CD8-positive, alpha-beta memory T cell (primary cell): ENCODE results near the gene GOLGA3. TPM values are rescaled to one million over a fixed set of nuclear protein-coding genes. Genes with fewer than 3 reads are reported as not detected.
A peak's percentile ranks its signal among the peaks of the same experiment; 100 is the strongest.

Experiments
- CTCF ChIA-PET: fragments of 350-600 bp; sonication (Branson Sonifier 250); formaldehyde crosslinking; loops from one replicate; lab custom pipeline; 2021; ENCODE audit warnings: antibody characterized with exemption; lab: Charles Lee
- POLR2A ChIA-PET: fragments of 350-600 bp; sonication (Branson Sonifier 250); formaldehyde crosslinking; loops from one replicate; lab custom pipeline; 2021; ENCODE audit warnings: antibody characterized with exemption; lab: Charles Lee
- DNase-seq, 5 donors: peaks; one replicate each; pipeline versions ENCODE4 v3.0.0 to v3.0.0-alpha.2; 2020 to 2022; ENCODE audit warnings: mixed read lengths in 1 of 5
- H3K27ac ChIP-seq: one replicate; pipeline ENCODE4 v1.7.0; 2013; ENCODE audit warnings: low read depth, mild to moderate bottlenecking, low read length, moderate library complexity
- H3K27me3 ChIP-seq: 2 replicates; pipeline ENCODE4 v1.7.0; 2013; ENCODE audit warnings: low read length, mild to moderate bottlenecking; ENCODE audit not compliant: insufficient read depth, poor library complexity, severe bottlenecking
- H3K36me3 ChIP-seq: 2 replicates; pipeline ENCODE4 v1.7.0; 2013; ENCODE audit warnings: mild to moderate bottlenecking, low read length, moderate library complexity; ENCODE audit not compliant: insufficient read depth
- H3K4me1 ChIP-seq: 2 replicates; pipeline ENCODE4 v1.7.0; 2013; ENCODE audit warnings: mild to moderate bottlenecking, low read length, moderate library complexity; ENCODE audit not compliant: insufficient read depth
- H3K4me3 ChIP-seq: 2 replicates; pipeline ENCODE4 v1.7.0; 2013; ENCODE audit warnings: mild to moderate bottlenecking, low read length
- H3K9me3 ChIP-seq: 2 replicates; pipeline ENCODE4 v1.7.0; 2013; ENCODE audit warnings: mild to moderate bottlenecking, low read length
- H3K27ac Mint-ChIP-seq, 8 donors: one replicate each; pipeline ENCODE4 v1.8.0; 2020 to 2021; ENCODE audit warnings: mixed read lengths in 8 of 8, mild to moderate bottlenecking in 6 of 8, inconsistent platforms in 3 of 8, moderate library complexity in 3 of 8
- H3K27me3 Mint-ChIP-seq, 2 donors: one replicate each; pipeline ENCODE4 v1.8.0; 2020 to 2021; ENCODE audit warnings: mixed read lengths in 2 of 2, mild to moderate bottlenecking in 1 of 2, moderate library complexity in 1 of 2
- H3K36me3 Mint-ChIP-seq, 3 donors: one replicate each; pipeline ENCODE4 v1.8.0; 2020 to 2021; ENCODE audit warnings: mixed read lengths in 3 of 3, inconsistent platforms in 1 of 3, mild to moderate bottlenecking in 1 of 3
- H3K4me1 Mint-ChIP-seq, 3 donors: one replicate each; pipeline ENCODE4 v1.8.0; 2020 to 2021; ENCODE audit warnings: mixed read lengths in 3 of 3, inconsistent platforms in 1 of 3, mild to moderate bottlenecking in 1 of 3
- H3K4me3 Mint-ChIP-seq, 7 donors: one replicate each; pipeline ENCODE4 v1.8.0; 2020 to 2021; ENCODE audit warnings: mixed read lengths in 7 of 7, mild to moderate bottlenecking in 6 of 7, moderate library complexity in 4 of 7, inconsistent platforms in 2 of 7
- H3K9me3 Mint-ChIP-seq, 5 donors: one replicate each; pipeline ENCODE4 v1.8.0; 2020 to 2022; ENCODE audit warnings: mixed read lengths in 5 of 5, mild to moderate bottlenecking in 3 of 5, moderate library complexity in 2 of 5, inconsistent platforms in 1 of 5
- polyA plus RNA-seq: library from polyadenylated mRNA; unstranded; fragments of 300-500 nt; fragmentation: Illumina TruSeq; gene quantifications from one replicate; pipeline ENCODE4 v1.2.3, GENCODE V29; 2021
- total RNA-seq, 2 experiments: library from RNA; stranded (reverse); gene quantifications; one replicate each; pipeline ENCODE4 v1.2.3, GENCODE V29; 2021

GOLGA3 gene
- total and polyA plus RNA-seq, 3 experiments from 2014 or later, result 13.4 to 68.2 (median 63.7) TPM

- Histone ChIP-seq H3K27me3 (no peaks in the 10 kb centered on the region), H3K36me3 (peaks cover 33% of the 10 kb centered on the region), H3K4me3 (no peak overlapping the region), H3K9me3 (no peaks in the 10 kb centered on the region), H3K27ac (no peak overlapping the region), H3K4me1 (peaks cover 35% of the 10 kb centered on the region)
- H3K4me3 Mint-ChIP-seq, result no peak overlapping the region
- peaks cover 6 to 13% (median 12%) of the 10 kb centered on the region in 3 donors for H3K4me1 Mint-ChIP-seq
- ChIA-PET CTCF (interaction anchor here (3.5 kb wide), 1 partner anchor 129 kb away, joined by 11 read pairs; no protein-coding TSS in a partner anchor), POLR2A (no interaction called here)
- no peaks in the 10 kb centered on the region for H3K27me3 Mint-ChIP-seq
- H3K36me3 Mint-ChIP-seq, result peaks cover 5 to 65% (median 9%) of the 10 kb centered on the region in 3 donors
- peak overlapping the region in 1 of 8 donors; percentile 85 for H3K27ac Mint-ChIP-seq
- H3K9me3 Mint-ChIP-seq, result no peaks in the 10 kb centered on the region
- no peak for DNase-seq
Observed at GRCh38 chr12:132774646-132775275, 53.9 kb downstream of the GOLGA3 start.

- Histone ChIP-seq H3K4me1 (peaks cover 41% of the 10 kb centered on the region), H3K27me3 (no peaks in the 10 kb centered on the region), H3K9me3 (no peaks in the 10 kb centered on the region), H3K4me3 (no peak overlapping the region), H3K27ac (no peak overlapping the region), H3K36me3 (peaks cover 33% of the 10 kb centered on the region)
- POLR2A ChIA-PET, result no interaction called here
- H3K36me3 Mint-ChIP-seq, result peaks cover 3 to 59% (median 6%) of the 10 kb centered on the region in 3 donors
- H3K4me3 Mint-ChIP-seq, result no peak overlapping the region
- H3K27ac Mint-ChIP-seq, result no peak overlapping the region
- H3K27me3 Mint-ChIP-seq, result no peaks in the 10 kb centered on the region
- no peaks in the 10 kb centered on the region for H3K9me3 Mint-ChIP-seq
- peaks cover 6 to 13% (median 12%) of the 10 kb centered on the region in 3 donors for H3K4me1 Mint-ChIP-seq
- no peak for DNase-seq
- CTCF ChIA-PET, result interaction anchor here (3.5 kb wide), 1 partner anchor 130 kb away, joined by 11 read pairs; no protein-coding TSS in a partner anchor
Observed at GRCh38 chr12:132774159-132774558, 54.5 kb downstream of the GOLGA3 start.

- H3K4me3 Mint-ChIP-seq, result no peak overlapping the region
- no peak overlapping the region for H3K4me3 ChIP-seq
- peaks cover 33% of the 10 kb centered on the region for H3K36me3 ChIP-seq
- H3K9me3 Mint-ChIP-seq, result no peaks in the 10 kb centered on the region
- H3K27ac Mint-ChIP-seq, result peak overlapping the region in 2 of 8 donors; percentile 7 to 76
- no peaks in the 10 kb centered on the region for H3K9me3 ChIP-seq
- H3K36me3 Mint-ChIP-seq, result peaks cover 3 to 56% (median 6%) of the 10 kb centered on the region in 3 donors
- ChIA-PET CTCF (interaction anchor here (3.5 kb wide), 1 partner anchor 131 kb away, joined by 11 read pairs; no protein-coding TSS in a partner anchor), POLR2A (no interaction called here)
- peaks cover 10 to 17% (median 16%) of the 10 kb centered on the region in 3 donors for H3K4me1 Mint-ChIP-seq
- peaks cover 47% of the 10 kb centered on the region for H3K4me1 ChIP-seq
- no peaks in the 10 kb centered on the region for H3K27me3 Mint-ChIP-seq
- no peak overlapping the region for H3K27ac ChIP-seq
- no peaks in the 10 kb centered on the region for H3K27me3 ChIP-seq
- peak in 1 of 5 donors; percentile 43 for DNase-seq
Observed at GRCh38 chr12:132773077-132773955, 55.4 kb downstream of the GOLGA3 start.

GRCh38 chr12:132772606-132773005 is 56.1 kb downstream of the GOLGA3 start:
- Mint-ChIP-seq H3K9me3 (no peaks in the 10 kb centered on the region), H3K4me1 (peaks cover 11 to 20% (median 19%) of the 10 kb centered on the region in 3 donors), H3K27me3 (no peaks in the 10 kb centered on the region), H3K36me3 (peaks cover 3 to 51% (median 6%) of the 10 kb centered on the region in 3 donors), H3K4me3 (no peak overlapping the region), H3K27ac (peak overlapping the region in 1 of 8 donors; percentile 86)
- Histone ChIP-seq H3K36me3 (peaks cover 29% of the 10 kb centered on the region), H3K27me3 (no peaks in the 10 kb centered on the region), H3K9me3 (no peaks in the 10 kb centered on the region), H3K4me3 (no peak overlapping the region), H3K27ac (no peak overlapping the region), H3K4me1 (peaks cover 54% of the 10 kb centered on the region)
- ChIA-PET CTCF (no interaction called here), POLR2A (interaction anchor here (0.5 kb wide), 1 partner anchor 236 kb away, joined by 4 read pairs; no protein-coding TSS in a partner anchor)
- DNase-seq, result no peak

- DNase-seq, result peak; percentile 7 to 73 (median 35)
- Histone ChIP-seq H3K27ac (no peak overlapping the region), H3K4me3 (peak overlapping the region; percentile 34), H3K9me3 (no peaks in the 10 kb centered on the region), H3K4me1 (peaks cover 55% of the 10 kb centered on the region), H3K27me3 (no peaks in the 10 kb centered on the region), H3K36me3 (peaks cover 16% of the 10 kb centered on the region)
- peaks cover 3 to 38% (median 6%) of the 10 kb centered on the region in 3 donors for H3K36me3 Mint-ChIP-seq
- peaks cover 11 to 21% (median 20%) of the 10 kb centered on the region in 3 donors for H3K4me1 Mint-ChIP-seq
- CTCF ChIA-PET, result interaction anchor here (1.8 kb wide), 1 partner anchor 133 kb away, joined by 5 read pairs; no protein-coding TSS in a partner anchor
- peak overlapping the region in 2 of 7 donors; percentile 10 to 29 for H3K4me3 Mint-ChIP-seq
- POLR2A ChIA-PET, result no interaction called here
- no peaks in the 10 kb centered on the region for H3K27me3 Mint-ChIP-seq
- H3K27ac Mint-ChIP-seq, result peak overlapping the region; percentile 33 to 86 (median 63)
- no peaks in the 10 kb centered on the region for H3K9me3 Mint-ChIP-seq
Observed at GRCh38 chr12:132771126-132771838, 57.4 kb downstream of the GOLGA3 start.

GRCh38 chr12:132766380-132767085 is 62.1 kb downstream of the GOLGA3 start:
- Mint-ChIP-seq H3K9me3 (no peaks in the 10 kb centered on the region), H3K27ac (peak overlapping the region in 1 of 8 donors; percentile 67), H3K4me3 (peak overlapping the region in 1 of 7 donors; percentile 36), H3K36me3 (peaks cover 0 to 3% (median 0%) of the 10 kb centered on the region in 3 donors), H3K27me3 (no peaks in the 10 kb centered on the region), H3K4me1 (peaks cover 11 to 19% (median 18%) of the 10 kb centered on the region in 3 donors)
- Histone ChIP-seq H3K36me3 (no peaks in the 10 kb centered on the region), H3K4me3 (no peak overlapping the region), H3K4me1 (peaks cover 47% of the 10 kb centered on the region), H3K9me3 (no peaks in the 10 kb centered on the region), H3K27ac (no peak overlapping the region), H3K27me3 (no peaks in the 10 kb centered on the region)
- ChIA-PET POLR2A (no interaction called here), CTCF (interaction anchor here (3.0 kb wide), 1 partner anchor 139 kb away, joined by 22 read pairs; no protein-coding TSS in a partner anchor)
- DNase-seq, result no peak

GRCh38 chr12:132765361-132765760 is 63.3 kb downstream of the GOLGA3 start:
- H3K27me3 ChIP-seq, result no peaks in the 10 kb centered on the region
- H3K4me3 Mint-ChIP-seq, result peak overlapping the region in 1 of 7 donors; percentile 60
- H3K36me3 Mint-ChIP-seq, result peaks cover 0 to 9% (median 0%) of the 10 kb centered on the region in 3 donors
- H3K27ac ChIP-seq, result no peak overlapping the region
- H3K4me3 ChIP-seq, result no peak overlapping the region
- H3K9me3 Mint-ChIP-seq, result no peaks in the 10 kb centered on the region
- no peaks in the 10 kb centered on the region for H3K36me3 ChIP-seq
- H3K4me1 Mint-ChIP-seq, result peaks cover 13 to 21% (median 21%) of the 10 kb centered on the region in 3 donors
- ChIA-PET POLR2A (interaction anchor here (0.6 kb wide), 1 partner anchor 14 kb away, joined by 3 read pairs; no protein-coding TSS in a partner anchor), CTCF (interaction anchor here (2.5 kb wide), 1 partner anchor 139 kb away, joined by 12 read pairs; no protein-coding TSS in a partner anchor)
- peaks cover 0 to under 1% of the 10 kb centered on the region in 2 donors for H3K27me3 Mint-ChIP-seq
- H3K4me1 ChIP-seq, result peaks cover 42% of the 10 kb centered on the region
- peak overlapping the region in 2 of 8 donors; percentile 50 to 67 for H3K27ac Mint-ChIP-seq
- no peaks in the 10 kb centered on the region for H3K9me3 ChIP-seq
- no peak for DNase-seq
